GM20000 (cell line): Measurements from ENCODE around the gene CPN1.

Experiments
- DNase-seq: peaks from one replicate; pipeline ENCODE4 v3.0.0; 2012; ENCODE audit warnings: low spot score
- CTCF ChIP-seq: IDR thresholded peaks from 2 replicates; pipeline ENCODE4 v1.5.1; 2012; ENCODE audit warnings: mild to moderate bottlenecking, control low read depth; ENCODE audit errors: extremely low read depth, missing control alignments

Gene CPN1

GRCh38 chr10:100004805-100005510 lies 76.7 kb downstream of the CPN1 start:
- no peak for TF ChIP-seq CTCF
- no peak for DNase-seq

GRCh38 chr10:100000109-100000644 lies 81.5 kb downstream of the CPN1 start:
- DNase-seq = no peak
- no peak for TF ChIP-seq CTCF

DNA sequence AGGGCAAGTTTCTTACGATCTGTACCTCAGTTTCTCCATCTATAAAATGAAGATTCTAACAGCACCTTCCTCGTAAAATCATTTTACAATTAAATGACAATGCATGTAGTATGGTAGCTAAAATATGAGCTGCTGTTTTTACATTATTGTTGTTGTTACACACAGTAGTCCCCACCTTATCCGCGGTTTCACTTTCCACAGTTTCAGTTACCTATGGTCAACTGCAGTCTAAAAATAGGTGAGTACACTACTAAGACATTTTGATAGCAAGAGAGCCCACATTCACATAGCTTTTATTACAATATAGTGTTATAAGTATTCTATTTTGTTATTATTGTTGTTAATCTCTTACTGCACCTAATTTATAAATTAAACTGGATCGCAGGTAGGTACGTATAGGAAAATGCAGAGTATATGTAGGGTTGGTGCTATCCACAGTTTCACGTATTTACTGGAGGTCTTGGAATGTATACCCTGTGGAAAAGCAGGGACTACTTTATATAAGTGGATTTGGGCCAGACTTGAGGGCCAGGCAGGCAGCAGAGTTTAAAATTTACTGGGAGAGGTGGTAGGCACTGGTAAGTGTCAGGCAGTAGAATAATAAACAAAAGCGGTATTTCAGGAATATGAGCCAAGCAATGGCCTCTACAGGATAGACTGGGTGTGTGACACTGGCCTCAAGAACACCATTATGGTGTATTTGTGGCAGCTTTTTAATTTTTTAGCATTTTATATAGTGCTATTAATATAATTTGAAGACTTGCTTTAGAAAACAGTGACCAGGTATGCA lies 82.2 kb downstream of the CPN1 start:
- DNase-seq = no peak
- no peak for TF ChIP-seq CTCF

DNA sequence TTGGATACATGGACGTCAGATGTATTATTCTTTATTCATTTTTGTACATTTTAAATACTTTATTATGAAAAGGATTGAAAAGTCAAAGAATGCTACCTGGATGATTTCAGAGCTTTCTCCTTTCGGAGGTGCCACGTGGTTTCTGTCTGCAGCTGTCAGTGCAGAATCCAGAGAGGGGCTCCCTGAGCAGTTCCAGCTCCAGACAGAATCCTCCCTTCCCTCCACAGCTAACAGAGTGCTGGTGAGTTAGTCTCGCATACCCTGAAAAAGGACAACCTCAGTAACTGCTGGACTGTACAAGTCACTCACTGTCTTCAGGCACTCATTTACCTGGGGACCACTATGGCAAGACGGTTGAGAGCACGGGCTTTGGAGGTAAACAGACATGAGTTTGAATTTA lies 82.8 kb downstream of the CPN1 start:
- TF ChIP-seq CTCF = no peak
- no peak for DNase-seq

- no peak for DNase-seq
- TF ChIP-seq CTCF = no peak
Observed at GRCh38 chr10:99996671-99997648, 84.7 kb downstream of the CPN1 start.

- no peak for DNase-seq
- TF ChIP-seq CTCF = no peak
Observed at GRCh38 chr10:99995713-99996112, 86.0 kb downstream of the CPN1 start.
